ENCODE measurements around the gene HADHA. TPM values are rescaled to one million over a fixed set of nuclear protein-coding genes. Genes with fewer than 3 reads are reported as not detected.

HADHA gene
- total RNA-seq, 1 experiment from 2014 or later, result 131 TPM

GRCh38 chr2:26165403-26165802 lies 79.0 kb downstream of the HADHA start:
- Histone ChIP-seq H3K9me2 (replicated peaks; ENCODE audit: low read length) (no peaks in the 10 kb centered on the region), H3K4me2 (ENCODE audit: low read length) (no peak overlapping the region), H3K27me3 (ENCODE audit: low read length) (no peaks in the 10 kb centered on the region), H3K79me2 (ENCODE audit: low read length) (no peaks in the 10 kb centered on the region), H4K20me1 (ENCODE audit: low read length) (no peaks in the 10 kb centered on the region), H3K4me1 (ENCODE audit: insufficient read depth, low read length) (no peaks in the 10 kb centered on the region), H3K9ac (ENCODE audit: low read length) (no peak overlapping the region), H3K27ac (ENCODE audit: low read length) (no peak overlapping the region), H2AFZ (ENCODE audit: low read length) (no peak overlapping the region), H3F3A (ENCODE audit: low read length, unreplicated experiment) (no peaks in the 10 kb centered on the region), H3K36me3 (ENCODE audit: low read depth, low read length) (no peaks in the 10 kb centered on the region), H3K9me3 (ENCODE audit: low read length) (no peaks in the 10 kb centered on the region), H3K4me3 (ENCODE audit: low read length) (no peak overlapping the region)
- no peak for TF ChIP-seq EZH2phosphoT487 (IDR thresholded peaks at IDR 0.05; ENCODE audit: borderline replicate concordance, low read length)
- TF ChIP-seq, protein P1, sequence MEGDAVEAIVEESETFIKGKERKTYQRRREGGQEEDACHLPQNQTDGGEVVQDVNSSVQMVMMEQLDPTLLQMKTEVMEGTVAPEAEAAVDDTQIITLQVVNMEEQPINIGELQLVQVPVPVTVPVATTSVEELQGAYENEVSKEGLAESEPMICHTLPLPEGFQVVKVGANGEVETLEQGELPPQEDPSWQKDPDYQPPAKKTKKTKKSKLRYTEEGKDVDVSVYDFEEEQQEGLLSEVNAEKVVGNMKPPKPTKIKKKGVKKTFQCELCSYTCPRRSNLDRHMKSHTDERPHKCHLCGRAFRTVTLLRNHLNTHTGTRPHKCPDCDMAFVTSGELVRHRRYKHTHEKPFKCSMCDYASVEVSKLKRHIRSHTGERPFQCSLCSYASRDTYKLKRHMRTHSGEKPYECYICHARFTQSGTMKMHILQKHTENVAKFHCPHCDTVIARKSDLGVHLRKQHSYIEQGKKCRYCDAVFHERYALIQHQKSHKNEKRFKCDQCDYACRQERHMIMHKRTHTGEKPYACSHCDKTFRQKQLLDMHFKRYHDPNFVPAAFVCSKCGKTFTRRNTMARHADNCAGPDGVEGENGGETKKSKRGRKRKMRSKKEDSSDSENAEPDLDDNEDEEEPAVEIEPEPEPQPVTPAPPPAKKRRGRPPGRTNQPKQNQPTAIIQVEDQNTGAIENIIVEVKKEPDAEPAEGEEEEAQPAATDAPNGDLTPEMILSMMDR (conservative IDR thresholded peaks at IDR 0.05; ENCODE audit: low read depth, low read length), result no peak
- no peak for TF ChIP-seq EZH2 (IDR thresholded peaks at IDR 0.05; ENCODE audit: low read length, unreplicated experiment)
- intact Hi-C loops (cut with micrococcal nuclease), result no loop called here
- no peak for ATAC-seq
- CTCF ChIA-PET, result no interaction called here
- DNase-seq, result no peak
- POLR2A ChIA-PET (ENCODE audit: unreplicated experiment), result no interaction called here
- BruUV-seq (replicated peaks), result no TSS peak

DNA sequence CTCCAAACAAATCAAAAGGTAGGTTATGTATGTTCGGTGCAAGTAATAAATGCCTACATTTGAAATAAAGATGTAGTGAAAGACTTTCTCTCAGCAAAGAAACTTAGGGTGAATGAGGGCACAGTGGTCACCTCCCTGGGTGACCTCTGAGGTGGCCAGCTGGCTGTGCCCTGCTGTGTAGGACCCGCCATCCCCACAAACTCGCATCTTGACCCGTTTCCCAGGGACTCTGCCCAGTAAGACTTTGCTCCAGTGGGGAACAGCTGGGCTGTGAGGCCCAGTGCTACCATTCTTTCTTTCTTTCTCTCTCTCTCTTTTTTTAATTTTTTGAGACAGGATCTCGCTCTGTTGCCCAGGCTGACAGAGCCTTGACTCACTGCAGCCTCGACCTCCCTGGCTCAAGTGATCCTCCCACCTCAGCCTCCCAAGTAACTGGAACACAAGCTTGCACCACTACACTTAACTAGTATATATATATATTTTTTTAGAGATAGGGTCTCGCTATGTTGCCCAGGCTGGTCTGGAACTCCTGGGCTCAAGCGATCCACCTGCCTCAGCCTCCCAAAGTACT lies 79.7 kb downstream of the HADHA start:
- Histone ChIP-seq H3K4me3 (ENCODE audit: low read length) (no peak overlapping the region), H3K9me3 (ENCODE audit: low read length) (no peaks in the 10 kb centered on the region), H3K27ac (ENCODE audit: low read length) (no peak overlapping the region), H3K4me1 (ENCODE audit: insufficient read depth, low read length) (no peaks in the 10 kb centered on the region), H3K79me2 (ENCODE audit: low read length) (no peaks in the 10 kb centered on the region), H3K4me2 (ENCODE audit: low read length) (no peak overlapping the region), H3K9me2 (replicated peaks; ENCODE audit: low read length) (no peaks in the 10 kb centered on the region), H3K36me3 (ENCODE audit: low read depth, low read length) (no peaks in the 10 kb centered on the region), H3K9ac (ENCODE audit: low read length) (no peak overlapping the region), H3K27me3 (ENCODE audit: low read length) (no peaks in the 10 kb centered on the region), H2AFZ (ENCODE audit: low read length) (no peak overlapping the region), H4K20me1 (ENCODE audit: low read length) (no peaks in the 10 kb centered on the region), H3F3A (ENCODE audit: low read length, unreplicated experiment) (no peaks in the 10 kb centered on the region)
- intact Hi-C loops (cut with micrococcal nuclease), result no loop called here
- DNase-seq (no peak), ATAC-seq (no peak)
- ChIA-PET POLR2A (ENCODE audit: unreplicated experiment) (no interaction called here), CTCF (no interaction called here)
- TF ChIP-seq EZH2phosphoT487 (IDR thresholded peaks at IDR 0.05; ENCODE audit: borderline replicate concordance, low read length) (no peak), EZH2 (IDR thresholded peaks at IDR 0.05; ENCODE audit: low read length, unreplicated experiment) (no peak)
- TF ChIP-seq, protein P1 (conservative IDR thresholded peaks at IDR 0.05; ENCODE audit: low read depth, low read length), result no peak
- BruUV-seq (replicated peaks), result no TSS peak

GRCh38 chr2:26164231-26164630 lies 80.2 kb downstream of the HADHA start:
- Histone ChIP-seq H3F3A (ENCODE audit: low read length, unreplicated experiment) (no peaks in the 10 kb centered on the region), H3K4me2 (ENCODE audit: low read length) (no peak overlapping the region), H3K9me2 (replicated peaks; ENCODE audit: low read length) (no peaks in the 10 kb centered on the region), H3K9me3 (ENCODE audit: low read length) (no peaks in the 10 kb centered on the region), H3K79me2 (ENCODE audit: low read length) (no peaks in the 10 kb centered on the region), H2AFZ (ENCODE audit: low read length) (no peak overlapping the region), H3K4me3 (ENCODE audit: low read length) (no peak overlapping the region), H3K27ac (ENCODE audit: low read length) (no peak overlapping the region), H4K20me1 (ENCODE audit: low read length) (no peaks in the 10 kb centered on the region), H3K4me1 (ENCODE audit: insufficient read depth, low read length) (no peaks in the 10 kb centered on the region), H3K27me3 (ENCODE audit: low read length) (no peaks in the 10 kb centered on the region), H3K9ac (ENCODE audit: low read length) (no peak overlapping the region), H3K36me3 (ENCODE audit: low read depth, low read length) (no peaks in the 10 kb centered on the region)
- TF ChIP-seq EZH2phosphoT487 (IDR thresholded peaks at IDR 0.05; ENCODE audit: borderline replicate concordance, low read length), result no peak
- TF ChIP-seq, protein P1 (conservative IDR thresholded peaks at IDR 0.05; ENCODE audit: low read depth, low read length), result no peak
- TF ChIP-seq EZH2 (IDR thresholded peaks at IDR 0.05; ENCODE audit: low read length, unreplicated experiment), result no peak
- no TSS peak for BruUV-seq (replicated peaks)
- CTCF ChIA-PET, result no interaction called here
- intact Hi-C loops (cut with micrococcal nuclease), result no loop called here
- no peak for DNase-seq
- POLR2A ChIA-PET (ENCODE audit: unreplicated experiment), result no interaction called here
- ATAC-seq, result no peak
